Esophagus muscularis mucosa (tissue), 3 donors: Measurements from ENCODE around the gene ANAPC1.
"Not testable (repeated sequence)": the region's sequence is repeated elsewhere in the genome, so short reads cannot be mapped to it uniquely, and the experiment has no call there.

Source experiments
- POLR2AphosphoS5 ChIP-seq, 2 donors: sonication (generic); formaldehyde crosslinking; IDR thresholded peaks; one replicate each; pipeline ENCODE4 v1.6.1; 2017; ENCODE audit warnings: antibody characterized with exemption in 2 of 2
- TF ChIP-seq, protein P1 (sequence below), 3 experiments: fragments of 200-600 bp in 2 of 3; fragments of 450-650 bp in 1 of 3; sonication (generic) in 2 of 3; IDR thresholded peaks; one replicate each; pipeline ENCODE4 v1.5.1; 2017 to 2019; ENCODE audit warnings: antibody characterized with exemption in 3 of 3, mild to moderate bottlenecking in 2 of 3, moderate library complexity in 1 of 3

DNA sequence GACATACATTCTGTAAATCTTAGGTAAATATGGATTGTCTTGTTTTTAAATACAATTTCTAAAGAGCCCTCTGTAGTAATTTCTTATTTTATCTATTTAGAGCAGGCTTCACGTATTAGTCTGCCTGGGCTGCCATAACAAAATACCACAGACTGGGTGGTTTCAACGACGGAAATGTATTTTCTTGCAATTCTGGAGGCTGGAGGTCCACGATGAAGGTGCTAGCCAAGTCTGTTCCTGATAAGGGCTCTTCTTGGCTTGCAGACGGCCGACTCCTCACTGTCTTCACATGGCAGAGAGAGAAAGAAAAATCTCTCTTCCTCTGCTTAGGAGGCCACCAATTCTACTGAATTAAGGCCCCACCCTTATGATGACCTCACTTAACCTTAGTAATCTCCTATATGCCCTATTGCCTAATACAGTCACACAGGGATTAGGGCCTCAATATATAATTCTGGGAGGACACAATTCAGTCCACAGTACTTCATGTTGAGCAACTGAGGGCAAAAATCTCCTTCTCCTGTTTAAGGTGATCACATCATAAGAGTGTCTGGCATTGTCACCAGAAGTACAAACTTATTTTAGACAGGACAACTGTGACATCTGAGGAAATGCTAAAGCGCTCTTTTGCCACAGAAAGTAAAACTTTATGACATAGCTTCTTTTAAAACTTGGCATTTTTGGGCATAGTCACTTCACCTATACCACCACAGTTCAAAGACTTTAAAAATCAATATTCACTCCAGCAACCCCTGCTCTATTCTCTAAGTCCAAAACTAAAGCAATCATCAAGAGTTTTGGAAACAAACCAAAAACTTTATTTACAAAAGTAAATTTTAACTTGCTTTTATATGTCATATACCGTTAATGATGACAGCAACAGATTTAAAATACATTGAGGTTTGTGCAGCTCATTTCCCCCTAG is 115.5 kb downstream of the ANAPC1 start:
- TF ChIP-seq POLR2AphosphoS5 (IDR thresholded peaks at IDR 0.05): not testable (repeated sequence)
- TF ChIP-seq, protein P1, sequence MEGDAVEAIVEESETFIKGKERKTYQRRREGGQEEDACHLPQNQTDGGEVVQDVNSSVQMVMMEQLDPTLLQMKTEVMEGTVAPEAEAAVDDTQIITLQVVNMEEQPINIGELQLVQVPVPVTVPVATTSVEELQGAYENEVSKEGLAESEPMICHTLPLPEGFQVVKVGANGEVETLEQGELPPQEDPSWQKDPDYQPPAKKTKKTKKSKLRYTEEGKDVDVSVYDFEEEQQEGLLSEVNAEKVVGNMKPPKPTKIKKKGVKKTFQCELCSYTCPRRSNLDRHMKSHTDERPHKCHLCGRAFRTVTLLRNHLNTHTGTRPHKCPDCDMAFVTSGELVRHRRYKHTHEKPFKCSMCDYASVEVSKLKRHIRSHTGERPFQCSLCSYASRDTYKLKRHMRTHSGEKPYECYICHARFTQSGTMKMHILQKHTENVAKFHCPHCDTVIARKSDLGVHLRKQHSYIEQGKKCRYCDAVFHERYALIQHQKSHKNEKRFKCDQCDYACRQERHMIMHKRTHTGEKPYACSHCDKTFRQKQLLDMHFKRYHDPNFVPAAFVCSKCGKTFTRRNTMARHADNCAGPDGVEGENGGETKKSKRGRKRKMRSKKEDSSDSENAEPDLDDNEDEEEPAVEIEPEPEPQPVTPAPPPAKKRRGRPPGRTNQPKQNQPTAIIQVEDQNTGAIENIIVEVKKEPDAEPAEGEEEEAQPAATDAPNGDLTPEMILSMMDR (IDR thresholded peaks at IDR 0.05): not testable (repeated sequence)
